Ishikawa (cell line): ENCODE data around the gene EBNA1BP2.

Experiments
- CEBPB ChIP-seq: IDR thresholded peaks from 2 replicates; pipeline ENCODE4 v1.6.1; 2012
- CREB1 ChIP-seq: IDR thresholded peaks from 2 replicates; pipeline ENCODE4 v1.6.1; 2012; ENCODE audit warnings: low read depth
- EGR1 ChIP-seq: IDR thresholded peaks from 2 replicates; pipeline ENCODE4 v1.6.1; 2012
- EP300 ChIP-seq: IDR thresholded peaks from 2 replicates; pipeline ENCODE4 v1.6.1; 2012; ENCODE audit warnings: borderline replicate concordance
- FOXM1 ChIP-seq: IDR thresholded peaks from 2 replicates; pipeline ENCODE4 v1.6.1; 2012; ENCODE audit warnings: low read depth, borderline replicate concordance
- NFIC ChIP-seq: IDR thresholded peaks from 2 replicates; pipeline ENCODE4 v1.6.1; 2012
- RAD21 ChIP-seq: IDR thresholded peaks from 2 replicates; pipeline ENCODE4 v1.6.1; 2012; ENCODE audit warnings: low read depth
- TAF1 ChIP-seq: IDR thresholded peaks from 2 replicates; pipeline ENCODE4 v1.6.1; 2012; ENCODE audit warnings: low read depth, mild to moderate bottlenecking
- TCF12 ChIP-seq: IDR thresholded peaks from 2 replicates; pipeline ENCODE4 v1.6.1; 2012; ENCODE audit warnings: low read depth
- TEAD4 ChIP-seq: IDR thresholded peaks from 2 replicates; pipeline ENCODE4 v1.6.1; 2012
- YY1 ChIP-seq: IDR thresholded peaks from 2 replicates; pipeline ENCODE4 v1.6.1; 2012; ENCODE audit warnings: low read depth
- ZBTB7A ChIP-seq: IDR thresholded peaks from 2 replicates; pipeline ENCODE4 v1.6.1; 2012; ENCODE audit warnings: low read depth
- TF ChIP-seq, protein P1 (sequence below): IDR thresholded peaks from 2 replicates; pipeline ENCODE4 v1.6.1; 2012
- TF ChIP-seq, protein P2 (sequence below): IDR thresholded peaks from 2 replicates; pipeline ENCODE4 v1.6.1; 2012; ENCODE audit warnings: low read depth, mild to moderate bottlenecking
- TF ChIP-seq, protein P3 (sequence below): IDR thresholded peaks from 2 replicates; pipeline ENCODE4 v1.6.1; 2012

Gene EBNA1BP2

DNA sequence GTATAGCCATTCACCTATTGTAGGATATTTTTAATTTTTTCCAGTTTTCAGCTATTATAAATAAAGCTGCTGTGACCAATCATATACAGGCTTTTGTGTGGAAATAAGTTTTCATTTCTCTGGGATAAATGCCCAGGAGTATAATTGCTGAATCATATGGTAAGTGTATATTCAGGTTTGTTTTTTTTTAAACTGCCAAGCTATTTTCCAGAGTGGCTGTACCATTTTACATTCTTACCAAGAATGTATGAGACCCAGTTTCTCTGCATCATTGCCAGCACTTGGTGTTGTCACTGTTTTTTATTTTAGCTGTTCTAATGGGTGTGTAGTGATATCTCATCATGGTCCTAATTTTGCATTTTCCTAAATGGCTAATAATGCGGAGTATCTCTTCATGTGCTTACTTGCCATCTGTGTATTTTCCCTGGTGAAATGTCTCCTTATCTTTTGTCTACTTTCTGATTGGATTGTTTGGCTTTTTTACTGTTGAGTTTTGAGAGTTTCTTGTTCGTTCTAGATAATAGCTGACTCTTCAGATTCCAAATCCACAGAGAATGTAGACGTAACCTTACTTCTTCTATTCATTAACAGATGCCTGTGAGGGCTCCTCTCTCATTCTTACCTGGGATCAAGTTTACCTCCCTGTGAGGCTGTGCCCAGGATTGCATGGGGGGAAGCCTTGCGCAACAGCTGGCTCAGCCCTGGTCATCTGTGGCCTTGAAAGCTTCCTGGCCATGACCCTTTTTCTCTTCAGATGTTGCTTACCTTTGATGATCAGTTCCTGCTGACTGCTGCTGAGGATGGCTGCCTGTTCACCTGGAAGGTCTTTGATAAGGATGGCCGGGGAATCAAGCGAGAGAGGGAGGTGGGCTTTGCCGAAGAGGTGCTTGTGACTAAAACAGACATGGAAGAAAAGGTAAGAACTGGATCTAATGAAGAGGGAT is 42.7 kb upstream of the EBNA1BP2 start:
- no peak for TF ChIP-seq CEBPB
- TF ChIP-seq EGR1 = no peak
- TF ChIP-seq, protein P1, sequence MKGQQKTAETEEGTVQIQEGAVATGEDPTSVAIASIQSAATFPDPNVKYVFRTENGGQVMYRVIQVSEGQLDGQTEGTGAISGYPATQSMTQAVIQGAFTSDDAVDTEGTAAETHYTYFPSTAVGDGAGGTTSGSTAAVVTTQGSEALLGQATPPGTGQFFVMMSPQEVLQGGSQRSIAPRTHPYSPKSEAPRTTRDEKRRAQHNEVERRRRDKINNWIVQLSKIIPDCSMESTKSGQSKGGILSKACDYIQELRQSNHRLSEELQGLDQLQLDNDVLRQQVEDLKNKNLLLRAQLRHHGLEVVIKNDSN = no peak
- TF ChIP-seq EP300 = no peak
- no peak for TF ChIP-seq FOXM1
- TF ChIP-seq CREB1 = no peak
- no peak for TF ChIP-seq NFIC
- TF ChIP-seq ZBTB7A = no peak
- TF ChIP-seq RAD21 = no peak
- TF ChIP-seq TAF1 = no peak
- TF ChIP-seq, protein P2, sequence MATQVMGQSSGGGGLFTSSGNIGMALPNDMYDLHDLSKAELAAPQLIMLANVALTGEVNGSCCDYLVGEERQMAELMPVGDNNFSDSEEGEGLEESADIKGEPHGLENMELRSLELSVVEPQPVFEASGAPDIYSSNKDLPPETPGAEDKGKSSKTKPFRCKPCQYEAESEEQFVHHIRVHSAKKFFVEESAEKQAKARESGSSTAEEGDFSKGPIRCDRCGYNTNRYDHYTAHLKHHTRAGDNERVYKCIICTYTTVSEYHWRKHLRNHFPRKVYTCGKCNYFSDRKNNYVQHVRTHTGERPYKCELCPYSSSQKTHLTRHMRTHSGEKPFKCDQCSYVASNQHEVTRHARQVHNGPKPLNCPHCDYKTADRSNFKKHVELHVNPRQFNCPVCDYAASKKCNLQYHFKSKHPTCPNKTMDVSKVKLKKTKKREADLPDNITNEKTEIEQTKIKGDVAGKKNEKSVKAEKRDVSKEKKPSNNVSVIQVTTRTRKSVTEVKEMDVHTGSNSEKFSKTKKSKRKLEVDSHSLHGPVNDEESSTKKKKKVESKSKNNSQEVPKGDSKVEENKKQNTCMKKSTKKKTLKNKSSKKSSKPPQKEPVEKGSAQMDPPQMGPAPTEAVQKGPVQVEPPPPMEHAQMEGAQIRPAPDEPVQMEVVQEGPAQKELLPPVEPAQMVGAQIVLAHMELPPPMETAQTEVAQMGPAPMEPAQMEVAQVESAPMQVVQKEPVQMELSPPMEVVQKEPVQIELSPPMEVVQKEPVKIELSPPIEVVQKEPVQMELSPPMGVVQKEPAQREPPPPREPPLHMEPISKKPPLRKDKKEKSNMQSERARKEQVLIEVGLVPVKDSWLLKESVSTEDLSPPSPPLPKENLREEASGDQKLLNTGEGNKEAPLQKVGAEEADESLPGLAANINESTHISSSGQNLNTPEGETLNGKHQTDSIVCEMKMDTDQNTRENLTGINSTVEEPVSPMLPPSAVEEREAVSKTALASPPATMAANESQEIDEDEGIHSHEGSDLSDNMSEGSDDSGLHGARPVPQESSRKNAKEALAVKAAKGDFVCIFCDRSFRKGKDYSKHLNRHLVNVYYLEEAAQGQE = no peak
- TF ChIP-seq TEAD4 = no peak
- no peak for TF ChIP-seq YY1
- no peak for TF ChIP-seq TCF12
- TF ChIP-seq, protein P3, sequence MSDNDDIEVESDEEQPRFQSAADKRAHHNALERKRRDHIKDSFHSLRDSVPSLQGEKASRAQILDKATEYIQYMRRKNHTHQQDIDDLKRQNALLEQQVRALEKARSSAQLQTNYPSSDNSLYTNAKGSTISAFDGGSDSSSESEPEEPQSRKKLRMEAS = no peak

DNA sequence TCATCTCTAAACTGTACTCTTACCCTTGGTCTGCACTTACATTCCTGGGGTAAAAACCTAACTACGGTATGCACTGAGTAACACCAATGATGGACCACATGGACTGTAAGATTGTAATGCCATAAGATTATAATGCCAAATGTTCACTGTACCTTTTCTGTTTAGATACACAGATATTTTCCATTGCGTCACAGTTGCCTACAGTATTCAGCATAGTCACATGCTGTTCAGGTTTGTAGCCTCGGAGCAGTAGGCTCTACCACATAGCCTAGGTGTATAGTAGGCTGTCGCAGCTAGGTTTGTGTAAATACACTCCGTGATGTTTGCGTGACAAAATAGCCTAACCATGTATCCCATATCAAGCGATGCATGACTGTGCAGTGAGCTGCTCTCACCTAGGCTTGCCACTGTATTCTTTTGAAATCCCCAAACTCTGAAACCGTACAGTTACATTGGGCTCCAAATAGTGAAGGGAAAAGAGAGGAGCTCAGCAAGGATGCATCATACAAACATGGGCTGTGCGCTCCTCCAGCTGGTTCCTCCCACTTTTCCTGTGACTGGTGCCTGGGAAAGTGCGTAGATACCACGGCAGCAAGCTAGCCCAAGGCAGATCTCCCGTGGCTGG is 35.3 kb upstream of the EBNA1BP2 start:
- TF ChIP-seq RAD21 (no peak), CEBPB (peak; percentile 60)

DNA sequence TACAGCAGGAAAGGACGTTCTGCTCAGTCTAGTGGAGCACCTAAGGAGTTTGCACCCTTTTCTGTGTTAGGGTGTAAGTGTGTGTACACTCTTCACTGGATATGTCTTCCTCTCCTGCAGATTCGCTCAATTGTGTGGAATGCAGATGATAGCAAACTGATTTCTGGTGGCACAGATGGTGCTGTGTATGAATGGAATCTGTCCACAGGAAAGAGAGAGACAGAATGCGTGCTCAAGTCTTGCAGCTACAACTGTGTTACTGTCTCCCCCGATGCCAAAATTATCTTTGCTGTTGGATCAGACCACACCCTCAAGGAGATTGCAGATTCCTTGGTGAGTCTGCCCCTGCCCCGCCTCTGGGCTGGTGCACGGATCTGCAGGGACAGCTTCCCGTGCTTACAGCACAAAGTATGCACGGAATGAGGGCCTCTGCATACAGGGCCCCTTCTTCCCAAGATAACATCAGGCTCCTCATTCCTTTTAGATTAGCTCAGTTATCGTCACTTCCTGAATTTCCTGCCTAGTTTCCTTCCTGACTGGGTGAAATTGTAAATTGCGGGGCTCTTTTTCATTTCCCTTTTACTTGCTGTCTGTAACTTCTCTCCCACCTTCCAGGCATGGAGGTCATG is 34.6 kb upstream of the EBNA1BP2 start:
- TF ChIP-seq TCF12 = peak; percentile 79; the same call in 1 of the 2 replicates
- TF ChIP-seq TAF1 = no peak
- TF ChIP-seq, protein P3 = no peak; the same call in 1 of the 2 replicates
- peak; percentile 97 for TF ChIP-seq TEAD4
- TF ChIP-seq CREB1 = no peak
- TF ChIP-seq YY1 = no peak
- TF ChIP-seq, protein P1 = no peak
- peak; percentile 60; the same call in 1 of the 2 replicates for TF ChIP-seq FOXM1
- peak; percentile 81 for TF ChIP-seq EP300

DNA sequence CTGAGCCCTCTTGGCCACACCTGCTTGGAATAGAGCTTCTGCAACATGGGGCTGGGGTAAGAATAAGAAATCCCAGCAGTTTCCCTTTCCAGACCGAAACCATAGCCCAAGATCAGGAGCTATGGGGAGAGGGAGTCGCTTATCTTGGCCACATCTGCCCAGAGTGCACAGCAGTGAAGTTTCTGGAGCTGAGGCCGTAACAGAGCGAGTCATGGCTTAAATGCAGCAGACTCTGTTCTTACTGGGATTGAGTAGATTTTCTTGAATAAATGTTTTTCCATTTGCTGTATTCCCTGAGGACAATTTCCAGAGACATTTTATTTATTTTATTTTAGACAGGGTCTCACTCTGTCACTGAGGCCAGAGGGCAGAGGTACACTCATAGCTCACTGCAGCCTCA is 33.6 kb upstream of the EBNA1BP2 start:
- TF ChIP-seq, protein P2 = no peak
- TF ChIP-seq TAF1 = no peak
- TF ChIP-seq FOXM1 = no peak
- no peak for TF ChIP-seq CREB1
- TF ChIP-seq YY1 = no peak

DNA sequence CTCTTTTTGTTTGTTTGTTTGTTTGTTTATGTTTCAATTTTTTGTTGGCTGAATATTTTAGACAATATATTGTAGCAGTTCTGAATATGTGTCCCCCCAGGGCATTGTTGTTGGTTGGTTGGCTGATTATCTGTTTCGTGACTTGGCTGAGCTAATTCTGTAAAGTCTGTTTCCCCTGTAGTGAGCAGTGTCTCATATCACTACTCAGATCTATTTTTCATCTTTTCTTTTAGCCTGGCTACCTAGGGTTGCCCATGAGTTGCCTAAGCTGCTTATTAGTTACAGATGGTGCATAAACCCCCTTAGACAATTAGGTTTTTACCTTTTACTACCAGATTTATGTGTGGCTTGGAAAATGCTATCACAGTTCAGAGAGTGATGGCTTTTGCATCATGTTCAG is 32.3 kb upstream of the EBNA1BP2 start:
- TF ChIP-seq EGR1 = no peak
- no peak for TF ChIP-seq TAF1
- TF ChIP-seq, protein P3 = no peak
- TF ChIP-seq RAD21 = no peak
- TF ChIP-seq TCF12 = no peak
- TF ChIP-seq FOXM1 = no peak
- no peak for TF ChIP-seq CEBPB
- no peak for TF ChIP-seq CREB1
- TF ChIP-seq YY1 = no peak
- TF ChIP-seq NFIC = no peak
- TF ChIP-seq, protein P2 = no peak
- TF ChIP-seq, protein P1 = no peak
- TF ChIP-seq TEAD4 = no peak
- no peak for TF ChIP-seq EP300
- no peak for TF ChIP-seq ZBTB7A
